Muscle layer of colon (tissue), 2 donors: Measurements from ENCODE around the gene MARCHF6.

Experiments used
- H3K27ac ChIP-seq: one replicate; pipeline ENCODE4 v1.7.0; 2013; ENCODE audit warnings: low read depth, mild to moderate bottlenecking, low read length, moderate library complexity
- H3K27me3 ChIP-seq, 2 donors: one replicate each; pipeline ENCODE4 v1.7.0; 2013; ENCODE audit warnings: low read length in 2 of 2, mild to moderate bottlenecking in 2 of 2; ENCODE audit not compliant: insufficient read depth in 2 of 2, control insufficient read depth in 1 of 2
- H3K36me3 ChIP-seq: one replicate; pipeline ENCODE4 v1.7.0; 2013; ENCODE audit warnings: mild to moderate bottlenecking, low read length; ENCODE audit not compliant: insufficient read depth
- H3K4me1 ChIP-seq: one replicate; pipeline ENCODE4 v1.7.0; 2013; ENCODE audit warnings: mild to moderate bottlenecking, low read length; ENCODE audit not compliant: insufficient read depth
- H3K4me3 ChIP-seq, 2 donors: one replicate each; pipeline ENCODE4 v1.7.0; 2013; ENCODE audit warnings: low read length in 2 of 2, low read depth in 1 of 2, mild to moderate bottlenecking in 1 of 2, moderate library complexity in 1 of 2
- H3K9ac ChIP-seq: one replicate; pipeline ENCODE4 v1.7.0; 2013; ENCODE audit warnings: low read length
- H3K9me3 ChIP-seq: one replicate; pipeline ENCODE4 v1.7.0; 2013; ENCODE audit warnings: mild to moderate bottlenecking, low read length
- donor health status: abdominal sarcoma.
- donor health status: Adenocarcinoma of cecum.

The MARCHF6 gene

DNA sequence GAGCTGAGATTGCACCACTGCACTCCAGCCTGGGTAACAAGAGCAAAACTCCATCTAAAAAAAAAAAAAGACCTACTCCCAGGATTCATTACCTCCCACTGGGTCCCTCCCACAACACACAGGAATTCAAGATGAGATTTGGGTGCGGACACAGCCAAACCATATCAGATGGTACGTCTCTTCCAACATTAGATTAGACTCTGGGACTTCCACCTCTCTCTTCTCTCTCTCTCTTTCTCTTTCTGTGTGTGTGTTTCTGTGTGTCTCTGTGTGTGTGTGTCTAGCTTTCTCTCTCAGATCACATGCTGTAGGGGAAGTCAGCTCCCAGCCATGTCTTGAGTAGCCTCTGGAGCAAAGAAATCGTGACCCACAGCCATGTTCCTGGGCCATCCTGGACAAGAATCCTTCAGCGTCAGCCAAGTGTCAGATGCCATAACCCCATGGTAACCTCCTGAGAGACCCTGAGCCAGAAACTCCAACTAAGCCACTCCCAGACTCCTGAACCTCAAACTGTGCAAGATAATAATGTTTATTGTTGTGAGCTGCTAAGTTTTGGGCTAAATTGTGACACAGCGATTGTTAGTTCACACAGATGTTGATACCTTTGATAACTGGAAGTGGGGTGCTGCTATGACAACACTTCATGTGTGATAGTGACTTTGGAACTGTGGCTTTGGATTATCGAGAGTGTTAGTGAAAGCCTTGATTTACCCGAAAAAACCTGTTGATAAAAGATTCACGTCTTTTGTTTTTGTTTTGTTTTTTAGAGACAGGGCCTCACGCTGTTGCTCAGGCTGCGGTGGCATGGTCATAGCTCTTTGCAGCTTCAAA is 41.7 kb upstream of the MARCHF6 start:
- H3K27me3 ChIP-seq, result no peaks in the 10 kb centered on the region
- H3K4me3 ChIP-seq, result no peak overlapping the region
- peaks cover under 1% of the 10 kb centered on the region for H3K4me1 ChIP-seq
- no peak overlapping the region for H3K9ac ChIP-seq
- H3K27ac ChIP-seq, result no peak overlapping the region
- no peaks in the 10 kb centered on the region for H3K9me3 ChIP-seq
- no peaks in the 10 kb centered on the region for H3K36me3 ChIP-seq

DNA sequence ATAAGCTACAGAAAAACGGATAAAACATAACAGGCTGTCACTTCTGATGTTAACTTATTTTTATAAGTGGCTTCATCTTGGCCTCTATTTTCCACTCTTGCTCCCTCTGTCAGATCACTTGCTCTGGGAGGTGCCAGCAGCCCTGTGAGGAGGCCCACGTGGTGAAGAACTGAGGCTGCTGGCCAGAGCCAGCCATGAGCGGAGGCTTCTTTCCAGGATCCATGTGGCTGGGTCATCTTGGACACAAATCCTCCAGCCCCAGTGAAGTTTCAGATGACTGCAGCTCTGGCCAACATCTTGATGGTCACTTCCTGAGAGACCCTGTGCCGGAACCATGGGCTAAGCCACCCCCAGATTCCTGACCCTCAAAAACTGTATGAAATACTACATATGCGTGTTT is 38.3 kb upstream of the MARCHF6 start:
- H3K4me3 ChIP-seq, result no peak overlapping the region
- no peak overlapping the region for H3K9ac ChIP-seq
- no peaks in the 10 kb centered on the region for H3K36me3 ChIP-seq
- no peak overlapping the region for H3K27ac ChIP-seq
- H3K27me3 ChIP-seq, result no peaks in the 10 kb centered on the region
- no peaks in the 10 kb centered on the region for H3K4me1 ChIP-seq
- no peaks in the 10 kb centered on the region for H3K9me3 ChIP-seq

DNA sequence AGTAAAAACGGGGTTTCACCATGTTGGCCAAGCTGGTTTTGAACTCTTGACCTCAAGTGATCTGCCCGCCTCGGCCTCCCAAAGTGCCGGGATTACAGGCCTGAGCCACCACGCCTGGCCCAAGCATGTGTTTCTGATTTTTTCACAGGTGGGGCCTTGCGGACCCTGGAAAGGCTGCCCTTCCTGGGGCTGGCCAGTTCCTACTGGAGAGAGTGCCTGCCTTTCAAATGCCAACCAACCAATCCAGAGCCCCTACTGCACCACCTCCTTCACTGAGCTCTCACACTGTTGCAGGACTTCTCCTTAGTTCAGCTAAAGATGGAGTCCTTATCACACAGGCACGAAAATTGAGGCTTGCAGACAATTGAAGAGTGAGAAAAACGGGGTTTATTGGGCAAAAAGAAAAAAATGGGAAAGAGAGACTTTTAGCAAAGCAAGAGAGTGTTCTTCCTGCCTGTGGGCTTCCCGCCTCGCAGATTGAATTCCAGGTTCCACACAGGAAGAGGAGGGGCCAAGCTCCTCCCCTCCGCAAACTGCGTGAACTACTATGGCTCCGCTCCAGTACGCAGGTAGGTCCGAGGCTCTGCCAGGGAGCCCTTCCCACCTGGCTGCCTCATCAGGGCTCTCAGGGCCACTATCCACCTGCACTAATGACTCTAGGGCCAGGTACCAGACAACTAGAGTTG is 37.5 kb upstream of the MARCHF6 start:
- H3K4me3 ChIP-seq, result no peak overlapping the region
- no peaks in the 10 kb centered on the region for H3K36me3 ChIP-seq
- H3K9me3 ChIP-seq, result no peaks in the 10 kb centered on the region
- no peaks in the 10 kb centered on the region for H3K4me1 ChIP-seq
- no peak overlapping the region for H3K27ac ChIP-seq
- no peaks in the 10 kb centered on the region for H3K27me3 ChIP-seq
- H3K9ac ChIP-seq, result no peak overlapping the region

DNA sequence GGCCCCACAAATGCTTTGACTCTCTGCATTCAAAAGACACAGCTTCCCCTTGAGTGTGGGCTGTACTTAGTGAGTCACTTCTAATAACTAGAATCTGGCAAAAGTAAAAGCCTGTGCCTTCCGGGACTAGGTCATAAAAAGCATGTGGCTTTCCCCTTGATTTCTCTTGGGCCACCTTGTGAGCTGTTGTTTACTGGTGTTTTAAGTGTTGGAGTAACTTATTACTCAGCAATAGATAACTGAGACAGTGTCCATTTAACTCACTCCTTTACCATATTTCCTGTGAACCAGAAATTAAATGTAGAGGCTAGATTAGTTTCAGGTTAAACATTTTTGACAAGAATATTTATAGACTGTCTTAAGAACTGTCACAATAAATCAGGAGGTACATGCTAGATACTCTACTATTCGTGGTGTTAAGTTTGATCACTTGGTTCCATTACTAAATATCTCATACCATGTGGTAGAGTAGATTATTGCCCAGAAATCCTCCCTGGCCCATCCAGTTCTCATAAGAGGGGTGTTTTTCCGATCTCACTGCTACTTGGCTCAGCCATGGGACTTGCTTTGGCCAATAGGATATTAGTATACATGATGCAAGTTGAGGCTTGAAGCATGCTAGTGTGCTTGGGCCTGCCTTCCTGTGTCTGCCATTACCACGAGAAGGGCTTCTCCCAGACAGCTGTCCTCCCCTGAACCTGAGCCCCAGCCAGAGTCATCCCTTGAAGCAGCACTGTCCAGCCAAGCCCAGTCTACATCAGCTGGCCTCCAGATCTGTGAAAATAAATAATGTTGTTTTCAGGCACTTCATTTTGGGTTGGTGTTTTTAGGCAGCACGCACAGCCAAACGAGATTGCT is 35.4 kb upstream of the MARCHF6 start:
- Histone ChIP-seq H3K4me3 (no peak overlapping the region), H3K9ac (no peak overlapping the region), H3K27ac (no peak overlapping the region), H3K27me3 (no peaks in the 10 kb centered on the region), H3K36me3 (no peaks in the 10 kb centered on the region), H3K4me1 (no peaks in the 10 kb centered on the region), H3K9me3 (no peaks in the 10 kb centered on the region)

DNA sequence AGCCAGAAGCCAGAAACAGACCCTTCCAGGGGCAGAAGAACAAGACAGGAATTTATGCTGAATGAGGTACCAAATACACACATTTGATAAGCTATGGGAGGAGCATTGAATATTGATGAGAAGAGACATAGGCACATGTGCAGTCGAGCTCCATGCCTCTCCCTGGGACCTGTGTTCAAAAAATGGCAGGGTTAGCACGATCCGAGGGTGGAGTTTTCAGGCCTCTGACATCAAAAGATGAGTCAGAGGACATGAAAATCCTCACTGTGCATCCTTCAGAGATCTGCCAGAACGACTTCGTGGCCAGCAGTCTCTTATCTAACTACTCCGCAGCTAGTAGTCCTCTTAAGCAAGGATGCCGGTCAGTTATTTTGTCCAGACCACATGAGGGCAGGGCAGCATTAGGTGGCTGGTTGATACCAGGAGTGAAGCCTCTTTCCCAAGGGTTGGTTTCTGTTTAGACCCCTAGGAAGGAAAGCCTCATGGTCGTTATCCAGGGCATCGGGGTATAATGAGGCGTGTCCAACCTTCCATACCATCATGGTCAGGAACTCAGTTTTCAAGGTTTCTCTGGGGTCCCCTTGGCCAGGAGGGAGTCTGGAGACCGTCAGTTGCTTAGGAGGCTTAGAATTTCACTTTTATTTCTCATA is 34.2 kb upstream of the MARCHF6 start:
- no peaks in the 10 kb centered on the region for H3K9me3 ChIP-seq
- no peak overlapping the region for H3K4me3 ChIP-seq
- H3K4me1 ChIP-seq, result peaks cover 6% of the 10 kb centered on the region
- no peak overlapping the region for H3K27ac ChIP-seq
- no peaks in the 10 kb centered on the region for H3K36me3 ChIP-seq
- no peak overlapping the region for H3K9ac ChIP-seq
- no peaks in the 10 kb centered on the region for H3K27me3 ChIP-seq

DNA sequence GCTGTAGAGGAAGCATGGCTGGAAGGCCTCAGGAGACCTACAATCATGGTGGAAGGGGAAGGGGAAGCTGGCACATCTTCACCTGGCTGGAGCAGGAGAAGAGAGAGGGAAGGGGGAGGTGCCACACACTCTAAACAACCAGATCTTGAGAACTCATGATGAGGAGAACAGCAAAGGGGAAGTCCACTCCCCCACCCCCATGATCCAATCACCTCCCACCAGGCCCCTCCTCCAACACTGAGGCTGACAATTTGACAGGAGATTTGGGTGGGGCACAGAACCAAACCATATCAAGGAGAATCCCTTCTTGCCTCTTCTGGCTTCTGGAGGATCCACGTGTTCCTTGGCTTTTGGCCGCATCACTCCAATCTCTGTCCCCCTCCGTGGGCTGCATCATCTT is 32.7 kb upstream of the MARCHF6 start:
- no peak overlapping the region for H3K27ac ChIP-seq
- no peak overlapping the region for H3K4me3 ChIP-seq
- peaks cover 6% of the 10 kb centered on the region for H3K4me1 ChIP-seq
- H3K36me3 ChIP-seq, result no peaks in the 10 kb centered on the region
- H3K27me3 ChIP-seq, result no peaks in the 10 kb centered on the region
- no peaks in the 10 kb centered on the region for H3K9me3 ChIP-seq
- no peak overlapping the region for H3K9ac ChIP-seq

DNA sequence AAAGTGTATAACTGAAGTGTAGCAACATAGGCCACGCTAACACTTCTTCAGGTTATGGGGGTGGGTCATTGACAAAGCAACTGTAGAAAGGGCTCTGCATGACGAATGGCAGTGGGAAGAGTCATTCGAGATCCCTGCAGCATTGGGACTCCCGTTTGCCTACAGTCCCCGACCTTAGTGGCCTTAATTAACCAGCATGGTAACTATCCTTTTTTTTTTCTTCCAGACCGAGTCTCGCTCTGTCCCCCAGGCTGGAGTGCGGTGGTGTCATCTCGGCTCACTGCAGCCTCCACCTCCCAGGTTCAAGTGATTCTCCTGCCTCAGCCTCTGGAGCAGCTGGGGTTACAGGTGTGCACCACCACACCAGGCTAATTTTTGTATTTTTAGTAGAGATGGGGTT is 31.6 kb upstream of the MARCHF6 start:
- Histone ChIP-seq H3K9ac (no peak overlapping the region), H3K9me3 (no peaks in the 10 kb centered on the region), H3K27me3 (no peaks in the 10 kb centered on the region), H3K4me3 (no peak overlapping the region), H3K36me3 (no peaks in the 10 kb centered on the region), H3K27ac (no peak overlapping the region), H3K4me1 (peaks cover 6% of the 10 kb centered on the region)

DNA sequence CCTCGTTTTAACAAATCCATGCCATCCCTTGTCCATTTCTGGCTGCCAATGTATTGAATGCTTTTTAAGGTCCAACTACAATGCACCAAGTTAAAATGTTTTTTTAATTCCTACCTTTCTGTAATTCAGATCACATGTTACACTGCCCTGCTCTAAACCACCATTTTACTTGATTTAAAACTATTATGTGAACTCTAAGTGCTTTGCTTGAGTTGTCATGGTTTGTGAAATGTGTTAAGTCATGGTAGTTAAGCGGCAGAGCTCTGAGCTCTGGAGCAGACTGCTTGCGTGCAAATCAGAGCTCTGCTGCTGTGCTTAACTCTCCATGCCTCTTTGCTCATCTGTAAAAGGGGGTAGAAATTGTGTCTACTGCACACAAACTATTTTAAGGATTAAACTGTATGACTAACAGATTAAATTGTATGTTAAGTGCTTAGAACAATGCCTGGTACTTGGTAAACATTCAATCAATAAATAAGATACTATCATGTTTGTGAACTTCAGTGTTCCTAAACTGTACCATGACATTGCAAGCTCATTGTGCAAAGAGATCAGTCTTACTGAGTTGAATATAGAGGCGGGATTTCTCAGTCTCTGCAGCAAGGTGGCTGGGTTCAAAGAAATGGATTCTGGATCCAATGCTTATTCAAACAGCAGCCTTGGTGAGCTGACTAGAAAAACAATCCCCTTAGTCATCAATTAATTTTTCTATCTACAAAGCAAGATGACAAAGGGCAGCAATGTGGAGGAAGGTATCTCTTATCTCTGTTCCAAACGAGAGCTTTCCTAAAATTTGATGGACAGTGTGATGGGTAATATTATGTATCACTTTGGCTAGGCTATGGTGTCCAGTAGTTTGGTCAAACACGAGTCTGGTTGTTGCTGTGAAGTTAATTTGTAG is 29.7 kb upstream of the MARCHF6 start:
- Histone ChIP-seq H3K9me3 (no peaks in the 10 kb centered on the region), H3K4me3 (no peak overlapping the region), H3K36me3 (no peaks in the 10 kb centered on the region), H3K27me3 (no peaks in the 10 kb centered on the region), H3K4me1 (peaks cover 6% of the 10 kb centered on the region), H3K27ac (no peak overlapping the region), H3K9ac (no peak overlapping the region)

DNA sequence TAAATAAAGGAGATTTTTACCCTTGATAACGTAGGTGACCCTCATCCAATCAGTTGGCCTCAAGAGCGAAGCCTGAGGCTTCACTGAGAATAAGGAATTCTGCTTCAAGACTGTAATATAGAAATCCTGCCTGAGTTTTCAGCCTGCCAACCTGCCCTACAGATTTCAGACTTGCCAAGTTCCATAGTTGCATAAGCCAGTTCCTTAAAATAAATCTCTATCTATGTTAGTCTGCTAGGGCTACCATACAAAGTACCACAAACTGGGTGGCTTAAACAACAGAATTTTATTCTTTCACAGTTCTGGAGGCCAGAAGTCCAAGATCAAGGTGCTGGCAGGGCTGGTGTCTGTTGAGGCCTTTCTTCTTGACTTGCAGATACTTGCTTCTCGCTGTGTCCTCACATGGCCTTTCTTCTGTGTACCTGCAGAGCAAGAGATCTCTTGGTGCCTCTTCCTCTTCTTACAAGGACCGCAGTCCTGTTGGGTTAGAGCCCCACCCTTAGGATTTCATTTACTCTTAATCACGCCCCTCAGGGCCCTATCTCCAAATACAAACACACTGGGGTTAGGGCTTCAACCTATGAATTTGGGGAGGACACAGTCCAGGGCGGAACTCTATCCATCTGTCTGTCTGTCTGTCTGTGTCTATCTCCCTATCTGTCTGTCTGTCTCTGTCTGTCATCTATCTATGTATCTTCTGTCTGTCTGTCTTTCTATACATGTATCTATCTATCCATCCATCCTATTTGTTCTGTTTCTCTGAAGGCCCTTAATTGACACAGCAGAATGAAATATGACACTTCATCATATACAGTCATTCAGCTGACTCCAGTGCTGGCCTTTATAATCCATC is 28.8 kb upstream of the MARCHF6 start:
- H3K27ac ChIP-seq, result no peak overlapping the region

DNA sequence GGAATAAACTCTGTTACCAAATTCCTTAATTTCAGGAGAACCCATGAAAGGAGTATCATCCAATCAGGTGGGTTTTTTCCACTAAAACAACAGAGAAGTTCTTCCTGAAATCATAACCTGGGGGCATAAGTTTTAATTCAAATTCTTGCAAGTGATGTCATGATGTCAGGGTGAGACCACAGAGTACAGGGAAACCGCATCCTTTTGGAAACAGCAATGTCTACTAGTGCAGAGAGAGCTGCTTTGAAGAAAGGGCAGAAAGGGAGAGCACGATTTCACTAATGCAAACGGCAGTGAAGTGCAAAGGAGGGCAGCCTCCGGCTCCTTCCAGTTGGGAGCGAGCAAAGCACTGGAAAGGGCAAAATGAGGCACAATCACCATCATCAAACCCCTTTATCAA is 25.2 kb upstream of the MARCHF6 start:
- Histone ChIP-seq H3K4me3 (no peak overlapping the region), H3K9ac (no peak overlapping the region), H3K36me3 (no peaks in the 10 kb centered on the region), H3K27me3 (no peaks in the 10 kb centered on the region), H3K9me3 (no peaks in the 10 kb centered on the region), H3K4me1 (peaks cover 41% of the 10 kb centered on the region), H3K27ac (no peak overlapping the region)

More for the DNA sequence above, 28.8 kb upstream of the MARCHF6 start:
- Histone ChIP-seq H3K9ac (no peak overlapping the region), H3K27me3 (no peaks in the 10 kb centered on the region), H3K4me3 (no peak overlapping the region), H3K36me3 (no peaks in the 10 kb centered on the region), H3K4me1 (peaks cover 15% of the 10 kb centered on the region), H3K9me3 (no peaks in the 10 kb centered on the region)
